OCI-LY1 (cell line): ENCODE results near the gene CD84.

Experiments
- H2AFZ ChIP-seq: fragments of 200-600 bp; sonication (generic), shearing (Covaris generic); 2 replicates; pipeline ENCODE4 v1.6.0; 2014; ENCODE audit warnings: antibody characterized with exemption, mild to moderate bottlenecking, low read length
- H3F3A ChIP-seq: fragments of 200-600 bp; sonication (generic), shearing (Covaris generic); 2 replicates; pipeline ENCODE4 v1.6.0; 2014; ENCODE audit warnings: mild to moderate bottlenecking, antibody characterized with exemption, low read length, moderate library complexity; ENCODE audit not compliant: insufficient read depth
- H3K27ac ChIP-seq: fragments of 200-600 bp; sonication (generic); 2 replicates; pipeline ENCODE4 v1.5.1; 2014; ENCODE audit warnings: low read length, mixed run types, mild to moderate bottlenecking, low read depth; ENCODE audit not compliant: poor library complexity, severe bottlenecking
- H3K27me3 ChIP-seq: fragments of 200-600 bp; sonication (generic); 2 replicates; pipeline ENCODE4 v1.6.0; 2014; ENCODE audit warnings: antibody characterized with exemption, mild to moderate bottlenecking, low read length, moderate library complexity; ENCODE audit not compliant: insufficient read depth
- H3K36me3 ChIP-seq: fragments of 200-600 bp; sonication (generic); 2 replicates; pipeline ENCODE4 v1.6.1; 2014; ENCODE audit warnings: mild to moderate bottlenecking, antibody characterized with exemption, low read length, moderate library complexity, mixed read lengths; ENCODE audit not compliant: insufficient read depth
- H3K4me1 ChIP-seq: fragments of 200-600 bp; sonication (generic); 2 replicates; pipeline ENCODE4 v1.5.1; 2014; ENCODE audit warnings: mild to moderate bottlenecking, low read length, moderate library complexity; ENCODE audit not compliant: insufficient read depth, severe bottlenecking
- H3K4me2 ChIP-seq: fragments of 200-600 bp; sonication (generic), shearing (Covaris generic); 2 replicates; pipeline ENCODE4 v1.6.1; 2014; ENCODE audit warnings: low read length
- H3K4me3 ChIP-seq: fragments of 200-600 bp; sonication (generic); 2 replicates; pipeline ENCODE4 v1.5.1; 2014; ENCODE audit warnings: low read length, low read depth, mild to moderate bottlenecking, mixed read lengths; ENCODE audit not compliant: poor library complexity, severe bottlenecking
- H3K79me2 ChIP-seq: fragments of 200-600 bp; shearing (Covaris generic); 2 replicates; pipeline ENCODE4 v1.6.1; 2016; ENCODE audit warnings: mixed run types, low read length, mixed read lengths; ENCODE audit not compliant: insufficient read depth
- H3K9ac ChIP-seq: fragments of 200-600 bp; sonication (generic), shearing (Covaris generic); 2 replicates; pipeline ENCODE4 v1.6.1; 2014; ENCODE audit warnings: mild to moderate bottlenecking, low read length, mixed read lengths
- H3K9me2 ChIP-seq: fragments of 200-600 bp; sonication (generic), shearing (Covaris generic); 2 replicates; pipeline ENCODE4 v1.6.1; 2014; ENCODE audit warnings: low read depth, mild to moderate bottlenecking, low read length, mixed read lengths
- H3K9me3 ChIP-seq: fragments of 200-600 bp; shearing (Covaris generic); 2 replicates; pipeline ENCODE4 v1.6.1; 2014; ENCODE audit warnings: low read length, mixed read lengths
- H4K20me1 ChIP-seq: fragments of 200-600 bp; sonication (generic), shearing (Covaris generic); 2 replicates; pipeline ENCODE4 v1.6.0; 2016; ENCODE audit warnings: mild to moderate bottlenecking, low read length; ENCODE audit not compliant: insufficient read depth
- CTCF ChIP-seq: fragments of 200-600 bp; sonication (generic), shearing (Covaris generic); IDR thresholded peaks from 2 replicates; pipeline ENCODE4 v1.5.1; 2017; ENCODE audit warnings: mild to moderate bottlenecking, antibody characterized with exemption, low read length, moderate library complexity, mixed read lengths
- EZH2 ChIP-seq: fragments of 200-600 bp; sonication (generic), shearing (Covaris generic); IDR thresholded peaks from 2 replicates; pipeline ENCODE4 v1.8.0; 2017; ENCODE audit warnings: borderline replicate concordance, mixed run types, mild to moderate bottlenecking, antibody characterized with exemption, low read length, moderate library complexity, mixed read lengths

Gene CD84

GRCh38 chr1:160540859-160541233 is 38.5 kb downstream of the CD84 start:
- no peak for TF ChIP-seq CTCF
- TF ChIP-seq EZH2, result no peak
- H3K4me2 ChIP-seq, result peak overlapping the region; percentile 40; the same call in 1 of the 2 replicates
- no peaks in the 10 kb centered on the region for H3K27me3 ChIP-seq
- no peaks in the 10 kb centered on the region for H3K79me2 ChIP-seq
- H3K9me3 ChIP-seq, result no peaks in the 10 kb centered on the region
- no peaks in the 10 kb centered on the region for H3F3A ChIP-seq
- no peaks in the 10 kb centered on the region for H3K36me3 ChIP-seq
- H2AFZ ChIP-seq, result no peak overlapping the region
- no peaks in the 10 kb centered on the region for H4K20me1 ChIP-seq
- H3K4me1 ChIP-seq, result peaks cover 58% of the 10 kb centered on the region
- H3K9ac ChIP-seq, result peak overlapping the region; percentile 51
- peak overlapping the region; percentile 89 for H3K27ac ChIP-seq
- H3K4me3 ChIP-seq, result no peak overlapping the region
- no peaks in the 10 kb centered on the region for H3K9me2 ChIP-seq

- Histone ChIP-seq H3K79me2 (no peaks in the 10 kb centered on the region), H3K27ac (peak overlapping the region; percentile 89), H3K4me3 (no peak overlapping the region)
These were observed 39.1 kb downstream of the CD84 start for GRCh38 chr1:160539990-160540858.

GRCh38 chr1:160539684-160539989 is 39.7 kb downstream of the CD84 start:
- no peaks in the 10 kb centered on the region for H3K36me3 ChIP-seq
- TF ChIP-seq CTCF (no peak), EZH2 (no peak)
- H3K79me2 ChIP-seq, result no peaks in the 10 kb centered on the region
- H3K4me2 ChIP-seq, result peak overlapping the region; percentile 40
- H3K27me3 ChIP-seq, result no peaks in the 10 kb centered on the region
- H3K27ac ChIP-seq, result peak overlapping the region; percentile 89
- no peaks in the 10 kb centered on the region for H4K20me1 ChIP-seq
- no peak overlapping the region for H2AFZ ChIP-seq
- no peak overlapping the region for H3K4me3 ChIP-seq
- peak overlapping the region; percentile 51; the same call in 1 of the 2 replicates for H3K9ac ChIP-seq
- no peaks in the 10 kb centered on the region for H3K9me2 ChIP-seq
- H3K9me3 ChIP-seq, result peaks cover 4% of the 10 kb centered on the region
- H3K4me1 ChIP-seq, result peaks cover 51% of the 10 kb centered on the region
- no peaks in the 10 kb centered on the region for H3F3A ChIP-seq

More at GRCh38 chr1:160539990-160540858, 39.1 kb downstream of the CD84 start:
- Histone ChIP-seq H3K4me1 (peaks cover 57% of the 10 kb centered on the region), H3F3A (no peaks in the 10 kb centered on the region), H3K9me2 (no peaks in the 10 kb centered on the region), H4K20me1 (no peaks in the 10 kb centered on the region), H3K36me3 (no peaks in the 10 kb centered on the region), H3K4me2 (peak overlapping the region; percentile 40), H3K9me3 (peaks cover 2% of the 10 kb centered on the region), H3K27me3 (no peaks in the 10 kb centered on the region), H3K9ac (peak overlapping the region; percentile 51), H2AFZ (no peak overlapping the region)
- TF ChIP-seq EZH2, result no peak
- TF ChIP-seq CTCF, result no peak
